ENCODE data around the gene GSDME.

- TF ChIP-seq CTCF (IDR thresholded peaks at IDR 0.05) (no peak), POLR2A (IDR thresholded peaks at IDR 0.05) (no peak), EP300 (IDR thresholded peaks at IDR 0.05) (no peak)
Measured at GRCh38 chr7:24802300-24802699, 45.0 kb upstream of the GSDME start.

Data from upper lobe of left lung (tissue), 4 donors.